GM18517 (cell line): Measurements from ENCODE around the gene NECTIN1.

Experiments
- ATAC-seq: cut with Tn5 transposase; IDR thresholded peaks from one replicate; pipeline ENCODE4 v1.9.1; 2021; ENCODE audit warnings: mild to moderate bottlenecking, moderate library complexity; ENCODE audit not compliant: unreplicated experiment

Gene NECTIN1

DNA sequence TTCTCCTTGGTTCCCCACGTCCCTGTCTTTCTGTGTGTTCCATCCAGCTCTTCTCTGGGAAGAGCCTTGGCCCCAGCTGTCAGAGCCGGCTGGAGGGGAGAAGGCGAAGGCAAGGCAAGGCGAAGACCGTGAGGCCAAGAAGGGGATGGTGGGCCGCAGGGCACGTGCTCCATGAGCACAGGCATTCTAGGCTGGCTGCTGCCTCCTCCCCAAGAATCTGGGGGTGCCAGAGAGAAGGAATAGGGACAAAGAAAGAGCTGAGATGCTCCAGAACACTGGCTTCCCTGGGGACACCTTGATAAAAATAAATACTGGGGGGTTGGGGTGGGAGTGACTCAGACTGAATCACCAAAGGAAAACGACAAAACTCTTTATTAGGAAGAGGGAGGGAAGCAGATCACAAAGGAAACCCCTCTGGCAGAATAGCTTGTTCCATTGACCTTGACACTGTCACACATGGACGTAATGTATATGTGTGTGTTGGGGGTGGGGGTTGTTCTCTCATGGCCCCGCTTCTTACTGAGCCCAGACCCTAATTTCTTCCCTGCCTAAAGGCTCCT lies 52.5 kb downstream of the NECTIN1 start:
- no peak for ATAC-seq

DNA sequence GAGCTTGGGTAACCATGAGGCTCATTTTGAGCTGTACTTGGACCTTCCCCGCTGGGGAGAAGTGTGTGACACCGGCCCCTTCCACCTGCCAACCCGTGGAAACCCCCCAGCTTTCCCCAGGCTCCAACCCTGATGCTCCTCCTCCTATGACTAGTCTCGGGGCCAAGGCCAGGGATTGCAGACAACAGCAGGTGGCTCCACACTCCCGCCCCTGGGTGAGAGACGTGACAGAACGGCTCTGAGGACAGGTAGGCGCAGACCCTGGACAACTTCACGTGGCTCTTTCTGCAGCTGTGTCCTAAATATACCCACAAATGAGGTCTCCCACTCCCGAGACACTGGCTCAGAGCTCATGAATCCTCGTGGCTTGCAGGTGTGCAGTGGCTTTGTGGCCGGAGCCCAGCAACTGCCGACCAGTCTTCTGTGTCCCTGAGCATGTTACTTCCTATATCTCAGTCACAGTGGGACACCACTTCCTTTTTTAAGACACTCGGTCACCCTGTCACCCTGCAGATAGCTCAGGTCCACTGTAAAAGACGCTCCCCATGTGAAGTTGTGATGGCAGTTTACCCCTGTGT lies 55.2 kb downstream of the NECTIN1 start:
- peak; percentile 91 for ATAC-seq

DNA sequence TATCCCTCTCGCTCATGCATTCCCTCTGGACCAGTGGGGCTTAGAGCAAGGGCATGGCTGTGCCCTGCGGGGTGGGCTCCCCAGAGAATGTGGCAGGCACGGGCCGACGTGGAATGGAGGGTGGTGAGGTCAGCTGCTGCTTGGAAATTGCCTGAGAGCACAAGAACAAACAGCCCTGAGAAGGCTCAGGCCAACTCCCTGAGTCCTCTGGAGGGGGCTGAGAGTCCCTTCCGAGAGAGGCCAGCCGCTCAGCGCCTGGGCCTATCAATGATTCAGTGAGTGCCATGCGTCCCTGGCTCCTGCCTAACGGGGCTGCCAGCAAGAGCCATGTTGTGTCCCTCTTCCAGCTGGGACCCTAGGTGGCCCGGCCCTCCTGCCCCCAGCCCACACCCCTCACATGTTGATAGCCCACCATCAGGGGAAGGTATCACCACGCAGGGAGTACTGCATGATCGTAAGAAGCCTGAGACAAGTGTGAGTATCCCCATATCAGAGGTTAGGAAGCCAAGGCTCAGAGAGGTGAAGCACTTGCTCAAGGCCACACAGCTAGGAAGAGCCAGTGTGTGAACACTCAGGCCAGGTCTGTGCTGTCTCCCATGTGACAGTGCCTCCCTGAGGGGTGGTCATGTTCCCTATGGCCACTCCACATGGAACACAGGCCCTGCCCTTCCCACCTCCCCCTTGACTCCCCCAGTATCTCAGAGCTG lies 55.8 kb downstream of the NECTIN1 start:
- peak; percentile 3 for ATAC-seq

- ATAC-seq: no peak
Observed at GRCh38 chr11:119672597-119672996, 56.4 kb downstream of the NECTIN1 start.

DNA sequence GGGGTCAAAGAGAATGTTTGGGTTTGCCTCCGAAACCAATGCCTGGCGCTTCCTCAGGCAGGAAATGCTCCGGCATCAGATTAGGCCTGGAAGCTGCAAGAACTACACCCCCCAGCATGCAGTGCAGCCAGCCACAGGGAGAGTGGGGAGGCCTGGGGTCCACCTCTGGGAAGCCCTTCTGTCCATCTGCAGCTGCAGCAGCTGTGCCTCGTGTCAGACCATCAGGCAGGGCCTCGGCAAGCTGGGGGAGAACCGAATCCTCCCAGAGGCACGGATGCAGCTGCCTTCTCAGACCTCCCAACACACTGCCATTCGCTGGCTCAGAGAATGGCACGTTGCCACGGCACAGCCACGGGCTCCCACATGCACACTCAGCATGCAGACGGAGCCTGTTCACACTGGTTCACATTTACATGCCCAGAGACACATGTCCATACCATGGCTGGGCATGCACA lies 57.4 kb downstream of the NECTIN1 start:
- ATAC-seq: no peak

DNA sequence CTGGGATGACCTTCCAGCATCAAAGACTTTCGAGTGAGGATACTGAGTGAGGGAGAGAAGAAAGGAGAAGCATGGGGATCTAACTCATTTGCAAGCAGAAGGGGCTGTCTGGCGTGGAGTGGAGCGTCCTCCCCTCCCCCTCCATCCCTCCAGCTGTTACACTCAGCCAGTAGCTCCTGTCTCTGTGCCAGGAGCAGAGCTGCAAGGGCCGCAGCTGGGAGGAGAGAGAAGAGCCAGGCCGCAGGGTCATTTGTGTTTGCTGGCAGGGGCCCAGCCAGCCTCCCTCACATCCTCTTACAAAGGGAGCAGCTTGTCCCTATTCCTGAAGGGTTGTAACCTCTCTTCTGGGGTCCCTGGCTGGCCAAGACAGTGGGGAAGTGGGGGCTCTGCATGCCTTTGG lies 57.9 kb downstream of the NECTIN1 start:
- ATAC-seq: no peak

DNA sequence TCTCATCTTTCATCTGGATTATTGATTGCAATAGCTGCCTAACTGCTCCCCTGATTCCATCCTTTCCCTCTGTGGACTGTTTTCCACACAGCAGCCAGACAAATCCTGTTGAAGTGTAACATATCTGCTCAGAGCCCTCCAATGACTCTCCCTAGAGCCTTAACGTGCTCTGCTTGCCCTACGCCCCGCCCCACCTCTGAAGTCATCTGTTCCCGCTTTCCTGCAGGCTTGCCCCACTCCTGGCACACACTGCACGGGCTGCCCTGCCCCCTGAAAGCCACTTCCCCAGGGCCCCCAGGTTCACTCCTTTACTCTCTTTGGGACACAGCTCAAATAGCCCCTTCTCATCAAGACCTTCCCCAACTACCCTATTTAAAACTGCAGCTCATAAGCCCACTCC lies 59.5 kb downstream of the NECTIN1 start:
- ATAC-seq: no peak

DNA sequence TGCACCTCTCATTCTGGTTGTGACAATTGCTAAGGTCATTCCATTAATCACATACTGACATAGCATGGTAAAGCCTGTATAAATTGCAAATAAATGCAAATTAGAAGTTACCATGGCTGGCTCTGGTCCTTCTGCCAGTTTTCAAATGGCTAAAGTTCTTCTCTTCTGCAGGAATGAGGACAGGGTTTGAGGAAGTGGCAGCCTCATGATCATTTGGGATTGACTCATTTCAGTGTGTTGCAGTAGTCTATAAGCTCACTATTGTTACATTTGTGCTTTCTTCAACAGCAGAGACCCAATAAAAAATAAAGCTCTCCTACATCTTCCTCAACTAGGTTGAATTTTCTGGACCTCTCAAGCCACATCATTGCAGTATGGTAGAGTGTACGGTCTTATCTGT lies 60.3 kb downstream of the NECTIN1 start:
- no peak for ATAC-seq

DNA sequence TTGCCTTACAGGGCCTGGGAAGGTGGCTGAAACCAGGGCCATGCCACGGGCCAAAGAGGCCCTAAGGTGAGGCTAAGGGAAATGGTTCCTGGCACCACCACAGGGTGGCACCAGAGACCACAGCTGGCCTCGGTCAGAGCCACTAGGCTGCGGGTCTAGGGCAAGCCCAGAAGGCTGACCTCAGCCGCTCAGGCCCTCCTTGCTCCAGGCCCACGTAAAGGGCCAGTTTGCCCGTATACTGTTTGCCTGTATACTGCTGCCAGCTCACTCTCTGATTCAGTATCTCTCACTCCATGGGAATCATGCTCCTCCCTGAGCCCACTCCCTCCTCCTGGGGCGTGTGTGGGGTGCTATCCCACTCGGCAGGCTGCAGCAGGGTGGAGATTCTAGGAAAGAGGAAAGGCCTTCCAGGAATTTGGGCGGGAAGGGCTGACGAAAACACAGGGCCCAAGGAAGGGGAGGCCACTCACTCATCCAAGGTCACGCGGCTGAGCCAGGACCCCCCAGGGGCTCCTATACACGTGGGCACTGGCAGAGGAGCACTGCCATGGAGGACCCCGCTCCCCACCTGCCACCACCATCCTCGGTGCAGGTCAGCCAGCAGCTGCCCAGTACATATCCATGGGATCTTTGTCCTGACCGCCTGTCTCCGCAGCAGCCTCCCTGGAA lies 62.4 kb downstream of the NECTIN1 start:
- peak; percentile 69 for ATAC-seq

DNA sequence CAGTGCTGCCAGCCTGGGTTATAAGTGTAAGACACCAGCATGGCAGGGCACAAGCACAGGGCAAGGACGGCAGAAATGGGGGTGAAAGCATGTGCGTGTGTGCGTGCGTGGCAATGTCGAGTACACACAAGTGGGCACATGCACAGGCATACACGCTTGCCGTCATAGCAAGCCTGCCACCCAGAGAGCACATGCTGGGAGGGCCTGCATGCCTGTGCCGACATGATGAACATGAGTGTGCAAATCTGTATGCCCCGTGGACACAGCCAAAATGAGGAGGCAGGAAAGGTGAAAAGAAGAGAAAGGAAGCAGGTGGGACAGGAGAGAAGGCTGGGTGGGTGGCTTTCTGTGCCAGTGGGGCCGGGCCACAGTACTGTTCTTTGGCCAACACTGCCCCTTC lies 62.9 kb downstream of the NECTIN1 start:
- ATAC-seq: no peak

- no peak for ATAC-seq
Observed at GRCh38 chr11:119664701-119665420, 64.1 kb downstream of the NECTIN1 start.

GRCh38 chr11:119664063-119664572 lies 64.9 kb downstream of the NECTIN1 start:
- ATAC-seq: no peak

- ATAC-seq: no peak
Observed at GRCh38 chr11:119663279-119663678, 65.7 kb downstream of the NECTIN1 start.

DNA sequence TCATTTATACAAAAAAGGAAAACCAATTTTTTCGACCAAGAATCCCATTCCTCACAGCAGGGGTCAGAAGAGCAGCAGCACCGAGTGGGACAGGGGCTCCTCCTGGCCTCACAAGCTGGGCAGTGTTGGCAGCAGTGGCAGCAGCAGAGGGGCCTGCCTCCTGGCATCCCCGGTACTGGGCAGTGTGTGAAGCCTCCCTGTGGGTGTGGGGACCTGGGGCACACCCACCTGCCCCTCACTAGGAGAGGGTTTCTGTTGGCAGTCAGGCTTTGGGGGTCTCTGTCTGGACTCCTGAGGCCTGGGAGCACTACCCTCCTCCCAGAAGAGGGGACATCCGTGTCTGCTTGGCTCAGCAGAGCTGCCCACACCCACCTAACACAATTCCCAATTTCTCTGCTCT lies 67.8 kb downstream of the NECTIN1 start:
- no peak for ATAC-seq

DNA sequence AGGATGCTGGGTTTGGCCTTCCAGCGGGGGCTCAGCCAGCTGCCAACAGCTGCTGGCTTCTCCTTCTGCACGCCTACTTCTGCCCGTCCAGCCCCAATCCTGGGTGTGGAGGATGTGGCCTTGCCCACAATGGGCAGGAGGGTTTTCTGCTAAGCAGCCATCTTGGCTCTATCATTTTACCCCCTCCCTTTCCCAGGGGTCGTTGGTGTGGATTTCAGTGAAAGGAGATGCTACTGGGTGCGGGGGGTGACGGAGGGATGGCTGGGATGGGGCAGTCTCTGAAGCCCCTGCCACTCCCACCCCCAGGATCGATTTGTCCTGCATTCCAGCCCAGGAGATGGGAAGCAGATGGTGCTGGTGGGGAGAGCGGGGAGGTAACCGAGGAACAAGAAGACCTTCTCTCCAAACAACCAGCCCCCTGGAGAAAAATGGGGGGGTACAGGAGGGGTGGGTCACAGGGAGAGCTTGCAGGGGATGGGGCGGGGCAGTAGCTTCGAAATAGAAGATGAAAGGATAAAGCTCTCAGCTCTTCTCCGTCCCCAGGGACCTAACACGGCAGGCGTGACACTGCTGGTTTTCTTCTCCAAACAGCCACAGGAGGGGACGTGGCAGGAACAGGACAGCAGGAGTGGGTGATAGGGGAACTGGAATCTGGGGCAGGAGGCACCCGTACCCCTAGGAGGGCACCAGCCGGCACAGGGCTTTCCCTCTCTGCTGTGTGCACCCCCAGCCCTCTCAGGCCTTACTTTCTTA lies 68.9 kb downstream of the NECTIN1 start:
- ATAC-seq: no peak

- ATAC-seq: no peak
Observed at GRCh38 chr11:119652907-119653659, 75.9 kb downstream of the NECTIN1 start.

GRCh38 chr11:119651802-119652584 lies 77.0 kb downstream of the NECTIN1 start:
- no peak for ATAC-seq

GRCh38 chr11:119650251-119650650 lies 78.7 kb downstream of the NECTIN1 start:
- no peak for ATAC-seq

DNA sequence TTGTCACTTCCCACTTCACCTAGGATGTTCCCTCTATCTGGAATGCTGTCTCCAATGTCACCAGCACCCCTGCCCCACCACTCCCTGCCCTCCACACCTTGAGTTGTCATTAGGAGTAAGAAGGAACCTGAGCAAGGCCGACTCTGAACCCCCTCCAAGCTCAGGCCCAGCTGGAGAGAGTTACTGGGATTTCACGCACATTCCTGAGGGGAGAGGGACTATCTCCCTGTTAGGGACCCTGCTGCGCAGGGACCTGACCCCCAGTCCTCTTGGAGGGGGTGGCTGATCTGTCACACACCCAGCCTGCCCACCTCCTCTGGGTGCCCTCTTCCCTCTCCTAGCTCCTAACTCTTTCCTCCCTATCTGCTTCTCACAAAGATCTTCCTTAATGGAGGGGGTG lies 81.7 kb downstream of the NECTIN1 start:
- ATAC-seq: no peak
